ENCODE results near the gene LRRC1.

The LRRC1 gene

GRCh38 chr6:53873922-53874321, 79.1 kb downstream of the LRRC1 start:
- Histone ChIP-seq H3K9me3 (ENCODE audit: control insufficient read depth, insufficient read depth, low read depth, low read length) (no peaks in the 10 kb centered on the region), H3K27ac (ENCODE audit: extremely low read depth, low read depth, low read length) (no peak overlapping the region), H3K4me1 (ENCODE audit: control insufficient read depth, insufficient read depth, low read length) (peaks cover 22% of the 10 kb centered on the region), H3K4me3 (ENCODE audit: low read depth, low read length) (no peak overlapping the region), H3K36me3 (ENCODE audit: control insufficient read depth in 2 of 2, insufficient read depth in 1 of 2, low read length in 2 of 2) (no peaks in the 10 kb centered on the region; a peak in 1 of 3 replicates)
- ChIA-PET CTCF (interaction anchor here (0.6 to 0.9 kb wide), 2 partner anchors 80 to 82 kb away, joined by 3 to 4 read pairs; no protein-coding TSS in a partner anchor), POLR2A (no interaction called here)
- TF ChIP-seq ZNF324 (tag by site-specific recombination; IDR thresholded peaks at IDR 0.05) (no peak), PATZ1 (tag by site-specific recombination; IDR thresholded peaks at IDR 0.05) (no peak), ZNF514 (tag by site-specific recombination; IDR thresholded peaks at IDR 0.05) (no peak), ZNF292 (tag by site-specific recombination; IDR thresholded peaks at IDR 0.05; ENCODE audit: borderline replicate concordance, low read depth) (no peak), ZNF629 (tag by site-specific recombination; IDR thresholded peaks at IDR 0.05) (no peak), GLIS1 (tag by site-specific recombination; IDR thresholded peaks at IDR 0.05) (no peak), ZNF350 (tag by site-specific recombination; IDR thresholded peaks at IDR 0.05) (no peak), EGR2 (tag by site-specific recombination; IDR thresholded peaks at IDR 0.05; ENCODE audit: low read depth) (no peak), ZNF704 (tag by site-specific recombination; IDR thresholded peaks at IDR 0.05) (no peak), ZNF433 (tag by site-specific recombination; IDR thresholded peaks at IDR 0.05; ENCODE audit: low read depth) (no peak), ZNF785 (tag by site-specific recombination; IDR thresholded peaks at IDR 0.05) (no peak), ZNF16 (tag by site-specific recombination; IDR thresholded peaks at IDR 0.05; ENCODE audit: low read depth) (no peak)
- TF ChIP-seq, protein P1, sequence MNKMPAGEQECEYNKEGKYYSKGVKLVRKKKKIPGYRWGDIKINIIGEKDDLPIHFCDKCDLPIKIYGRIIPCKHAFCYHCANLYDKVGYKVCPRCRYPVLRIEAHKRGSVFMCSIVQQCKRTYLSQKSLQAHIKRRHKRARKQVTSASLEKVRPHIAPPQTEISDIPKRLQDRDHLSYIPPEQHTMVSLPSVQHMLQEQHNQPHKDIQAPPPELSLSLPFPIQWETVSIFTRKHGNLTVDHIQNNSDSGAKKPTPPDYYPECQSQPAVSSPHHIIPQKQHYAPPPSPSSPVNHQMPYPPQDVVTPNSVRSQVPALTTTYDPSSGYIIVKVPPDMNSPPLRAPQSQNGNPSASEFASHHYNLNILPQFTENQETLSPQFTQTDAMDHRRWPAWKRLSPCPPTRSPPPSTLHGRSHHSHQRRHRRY (tag by site-specific recombination; IDR thresholded peaks at IDR 0.05) = no peak

DNA sequence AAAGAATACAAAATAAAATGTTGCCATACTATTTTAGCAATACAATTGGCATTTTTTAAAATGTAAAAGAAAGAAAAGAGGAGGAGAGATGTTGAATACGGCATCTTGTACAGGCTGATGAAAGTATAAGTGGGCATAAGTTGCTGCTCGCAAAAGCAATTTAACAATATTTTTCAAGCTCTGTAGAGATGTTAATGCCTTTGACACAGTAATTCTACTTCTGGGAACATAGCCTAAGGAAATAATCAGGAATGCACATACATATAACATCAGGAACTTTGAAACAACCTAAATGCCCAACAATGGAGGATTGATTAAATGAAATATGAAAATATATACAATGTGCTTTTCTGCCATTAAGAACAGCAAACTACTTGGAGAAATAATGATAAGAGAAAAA, 80.2 kb downstream of the LRRC1 start:
- TF ChIP-seq, protein P2, sequence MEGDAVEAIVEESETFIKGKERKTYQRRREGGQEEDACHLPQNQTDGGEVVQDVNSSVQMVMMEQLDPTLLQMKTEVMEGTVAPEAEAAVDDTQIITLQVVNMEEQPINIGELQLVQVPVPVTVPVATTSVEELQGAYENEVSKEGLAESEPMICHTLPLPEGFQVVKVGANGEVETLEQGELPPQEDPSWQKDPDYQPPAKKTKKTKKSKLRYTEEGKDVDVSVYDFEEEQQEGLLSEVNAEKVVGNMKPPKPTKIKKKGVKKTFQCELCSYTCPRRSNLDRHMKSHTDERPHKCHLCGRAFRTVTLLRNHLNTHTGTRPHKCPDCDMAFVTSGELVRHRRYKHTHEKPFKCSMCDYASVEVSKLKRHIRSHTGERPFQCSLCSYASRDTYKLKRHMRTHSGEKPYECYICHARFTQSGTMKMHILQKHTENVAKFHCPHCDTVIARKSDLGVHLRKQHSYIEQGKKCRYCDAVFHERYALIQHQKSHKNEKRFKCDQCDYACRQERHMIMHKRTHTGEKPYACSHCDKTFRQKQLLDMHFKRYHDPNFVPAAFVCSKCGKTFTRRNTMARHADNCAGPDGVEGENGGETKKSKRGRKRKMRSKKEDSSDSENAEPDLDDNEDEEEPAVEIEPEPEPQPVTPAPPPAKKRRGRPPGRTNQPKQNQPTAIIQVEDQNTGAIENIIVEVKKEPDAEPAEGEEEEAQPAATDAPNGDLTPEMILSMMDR (tag by site-specific recombination; IDR thresholded peaks at IDR 0.05) = no peak
- no peak for TF ChIP-seq YY2 (tag by site-specific recombination; IDR thresholded peaks at IDR 0.05)
- TF ChIP-seq, protein P3, sequence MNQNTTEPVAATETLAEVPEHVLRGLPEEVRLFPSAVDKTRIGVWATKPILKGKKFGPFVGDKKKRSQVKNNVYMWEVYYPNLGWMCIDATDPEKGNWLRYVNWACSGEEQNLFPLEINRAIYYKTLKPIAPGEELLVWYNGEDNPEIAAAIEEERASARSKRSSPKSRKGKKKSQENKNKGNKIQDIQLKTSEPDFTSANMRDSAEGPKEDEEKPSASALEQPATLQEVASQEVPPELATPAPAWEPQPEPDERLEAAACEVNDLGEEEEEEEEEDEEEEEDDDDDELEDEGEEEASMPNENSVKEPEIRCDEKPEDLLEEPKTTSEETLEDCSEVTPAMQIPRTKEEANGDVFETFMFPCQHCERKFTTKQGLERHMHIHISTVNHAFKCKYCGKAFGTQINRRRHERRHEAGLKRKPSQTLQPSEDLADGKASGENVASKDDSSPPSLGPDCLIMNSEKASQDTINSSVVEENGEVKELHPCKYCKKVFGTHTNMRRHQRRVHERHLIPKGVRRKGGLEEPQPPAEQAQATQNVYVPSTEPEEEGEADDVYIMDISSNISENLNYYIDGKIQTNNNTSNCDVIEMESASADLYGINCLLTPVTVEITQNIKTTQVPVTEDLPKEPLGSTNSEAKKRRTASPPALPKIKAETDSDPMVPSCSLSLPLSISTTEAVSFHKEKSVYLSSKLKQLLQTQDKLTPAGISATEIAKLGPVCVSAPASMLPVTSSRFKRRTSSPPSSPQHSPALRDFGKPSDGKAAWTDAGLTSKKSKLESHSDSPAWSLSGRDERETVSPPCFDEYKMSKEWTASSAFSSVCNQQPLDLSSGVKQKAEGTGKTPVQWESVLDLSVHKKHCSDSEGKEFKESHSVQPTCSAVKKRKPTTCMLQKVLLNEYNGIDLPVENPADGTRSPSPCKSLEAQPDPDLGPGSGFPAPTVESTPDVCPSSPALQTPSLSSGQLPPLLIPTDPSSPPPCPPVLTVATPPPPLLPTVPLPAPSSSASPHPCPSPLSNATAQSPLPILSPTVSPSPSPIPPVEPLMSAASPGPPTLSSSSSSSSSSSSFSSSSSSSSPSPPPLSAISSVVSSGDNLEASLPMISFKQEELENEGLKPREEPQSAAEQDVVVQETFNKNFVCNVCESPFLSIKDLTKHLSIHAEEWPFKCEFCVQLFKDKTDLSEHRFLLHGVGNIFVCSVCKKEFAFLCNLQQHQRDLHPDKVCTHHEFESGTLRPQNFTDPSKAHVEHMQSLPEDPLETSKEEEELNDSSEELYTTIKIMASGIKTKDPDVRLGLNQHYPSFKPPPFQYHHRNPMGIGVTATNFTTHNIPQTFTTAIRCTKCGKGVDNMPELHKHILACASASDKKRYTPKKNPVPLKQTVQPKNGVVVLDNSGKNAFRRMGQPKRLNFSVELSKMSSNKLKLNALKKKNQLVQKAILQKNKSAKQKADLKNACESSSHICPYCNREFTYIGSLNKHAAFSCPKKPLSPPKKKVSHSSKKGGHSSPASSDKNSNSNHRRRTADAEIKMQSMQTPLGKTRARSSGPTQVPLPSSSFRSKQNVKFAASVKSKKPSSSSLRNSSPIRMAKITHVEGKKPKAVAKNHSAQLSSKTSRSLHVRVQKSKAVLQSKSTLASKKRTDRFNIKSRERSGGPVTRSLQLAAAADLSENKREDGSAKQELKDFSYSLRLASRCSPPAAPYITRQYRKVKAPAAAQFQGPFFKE (tag by site-specific recombination; IDR thresholded peaks at IDR 0.05; ENCODE audit: borderline replicate concordance) = no peak
- no peak for TF ChIP-seq ZNF596 (tag by site-specific recombination; IDR thresholded peaks at IDR 0.05)
- TF ChIP-seq ZNF10 (tag by site-specific recombination; IDR thresholded peaks at IDR 0.05) = no peak
- TF ChIP-seq RBAK (tag by site-specific recombination; IDR thresholded peaks at IDR 0.05) = no peak
- Histone ChIP-seq H3K27ac (ENCODE audit: extremely low read depth, low read depth, low read length) (no peak overlapping the region), H3K36me3 (ENCODE audit: control insufficient read depth in 2 of 2, insufficient read depth in 1 of 2, low read length in 2 of 2) (no peaks in the 10 kb centered on the region; a peak in 1 of 3 replicates), H3K9me3 (ENCODE audit: control insufficient read depth, insufficient read depth, low read depth, low read length) (no peaks in the 10 kb centered on the region), H3K4me1 (ENCODE audit: control insufficient read depth, insufficient read depth, low read length) (peaks cover 12% of the 10 kb centered on the region), H3K4me3 (ENCODE audit: low read depth, low read length) (no peak overlapping the region)
- ChIA-PET CTCF (interaction anchor here (0.5 kb wide), 1 partner anchor 128 kb away, joined by 3 read pairs; no protein-coding TSS in a partner anchor), POLR2A (no interaction called here)

Data from HEK293 (cell line).